ENCODE results near the gene OCA2.
"Not testable (repeated sequence)": the region's sequence is repeated elsewhere in the genome, so short reads cannot be mapped to it uniquely, and the experiment has no call there.

The OCA2 gene

GRCh38 chr15:27744641-27745040 lies 354.5 kb downstream of the OCA2 start:
- in situ Hi-C loops (cut with HindIII; ENCODE audit: low sequenced_read_pairs): no loop called here

DNA sequence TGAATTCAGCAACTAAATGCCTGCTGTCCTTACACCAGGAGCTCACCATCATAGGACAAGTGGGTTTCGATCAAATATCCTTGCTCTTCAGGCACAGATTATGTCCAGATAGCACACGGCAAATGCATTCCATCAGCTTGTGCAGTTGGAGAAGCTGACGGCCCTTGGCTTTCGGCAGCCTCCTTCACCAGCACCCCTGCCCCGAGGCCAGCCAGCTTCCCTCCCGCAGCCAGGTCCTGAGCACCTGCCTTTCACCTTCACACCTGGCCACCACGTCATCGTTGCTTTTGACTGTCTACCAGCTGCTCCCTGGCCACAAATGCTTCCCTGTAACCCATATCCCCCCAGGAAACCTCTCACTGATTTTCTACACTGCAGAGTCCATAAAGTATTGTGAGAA lies 355.5 kb downstream of the OCA2 start:
- in situ Hi-C loops (cut with HindIII; ENCODE audit: low sequenced_read_pairs): no loop called here

GRCh38 chr15:27742751-27743477 lies 356.2 kb downstream of the OCA2 start:
- in situ Hi-C loops (cut with HindIII; ENCODE audit: low sequenced_read_pairs): no loop called here

GRCh38 chr15:27741226-27741860 lies 357.8 kb downstream of the OCA2 start:
- in situ Hi-C loops (cut with HindIII; ENCODE audit: low sequenced_read_pairs): no loop called here

- in situ Hi-C loops (cut with HindIII; ENCODE audit: low sequenced_read_pairs): no loop called here
These were observed 364.2 kb downstream of the OCA2 start for GRCh38 chr15:27734785-27735495.

GRCh38 chr15:27731776-27732175 lies 367.3 kb downstream of the OCA2 start:
- in situ Hi-C loops (cut with HindIII; ENCODE audit: low sequenced_read_pairs): no loop called here

DNA sequence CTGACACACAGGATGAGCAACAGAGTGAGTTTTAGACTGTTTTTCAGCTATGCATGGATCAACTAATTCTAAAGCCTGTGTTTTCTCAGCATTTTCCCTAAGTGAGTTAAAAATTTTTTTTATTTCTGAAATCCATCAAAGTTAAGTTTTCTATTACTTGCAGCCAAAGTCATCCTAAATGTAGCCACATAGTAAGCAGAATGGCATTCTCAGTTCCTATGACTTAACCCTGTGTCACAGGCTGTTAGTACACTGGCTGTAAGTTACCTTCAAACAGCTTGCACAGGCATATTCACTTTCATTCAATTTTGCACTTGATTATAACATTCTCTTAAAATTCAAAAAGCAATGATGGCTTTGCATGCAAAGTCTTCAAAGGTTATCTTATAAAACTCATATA lies 368.2 kb downstream of the OCA2 start:
- in situ Hi-C loops (cut with HindIII; ENCODE audit: low sequenced_read_pairs): no loop called here

DNA sequence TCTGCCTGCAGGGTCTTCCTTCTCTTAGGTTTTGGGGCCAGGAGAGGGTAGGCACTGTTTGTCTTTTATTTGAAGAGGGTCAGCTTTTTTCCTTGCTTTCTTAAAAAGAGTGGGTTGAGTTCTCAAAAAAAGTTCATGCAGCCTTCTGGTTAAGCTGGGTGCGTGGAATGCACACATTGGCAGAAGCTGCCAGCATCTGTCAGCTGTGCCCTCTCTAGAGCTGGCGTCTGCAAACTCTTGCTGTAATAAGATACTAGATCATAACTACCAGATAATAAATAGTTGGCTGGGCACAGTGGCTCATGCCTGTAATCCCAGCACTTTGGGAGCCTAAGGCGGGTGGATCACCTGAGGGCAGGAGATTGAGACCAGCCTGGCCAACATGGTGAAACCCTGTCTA lies 373.4 kb downstream of the OCA2 start:
- in situ Hi-C loops (cut with HindIII; ENCODE audit: low sequenced_read_pairs): no loop called here

DNA sequence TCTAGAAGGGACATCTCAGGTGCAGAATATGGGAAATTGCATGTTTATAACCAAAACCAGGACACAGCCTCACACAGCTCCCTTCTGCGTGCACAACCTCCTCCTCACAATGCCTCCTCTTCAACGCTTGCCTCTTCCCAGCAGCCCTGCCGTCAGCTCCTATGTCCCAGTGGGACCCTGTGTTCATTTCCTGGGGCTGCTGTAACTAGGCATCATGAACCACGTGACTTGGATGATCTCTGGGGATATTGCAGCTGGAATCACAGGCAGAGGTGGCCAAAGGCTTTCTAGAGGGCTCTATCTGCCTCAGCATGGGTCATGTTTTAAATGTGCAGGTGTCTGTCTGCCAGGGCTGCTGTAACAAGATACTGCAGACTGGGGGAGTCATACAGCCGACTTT lies 375.3 kb downstream of the OCA2 start:
- in situ Hi-C loops (cut with HindIII; ENCODE audit: low sequenced_read_pairs): no loop called here

DNA sequence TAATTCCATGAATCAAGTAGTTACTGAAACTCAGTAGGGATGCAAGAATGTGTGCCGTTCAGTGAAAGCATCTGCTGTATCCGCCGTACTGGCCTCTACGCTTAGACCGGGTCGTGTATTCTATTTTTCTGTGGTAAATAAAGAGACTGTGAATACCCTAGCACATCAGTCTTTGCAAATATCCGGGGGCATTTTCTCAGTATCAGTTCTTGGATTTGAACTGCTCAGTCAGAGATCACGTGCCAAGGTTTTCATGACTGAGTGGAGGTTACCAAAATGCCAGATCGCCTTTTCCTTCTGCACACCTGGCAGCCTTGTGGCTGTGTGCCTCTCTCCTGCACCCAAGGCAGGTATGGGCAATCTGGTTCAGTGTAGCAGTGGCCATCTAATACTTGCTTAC lies 377.0 kb downstream of the OCA2 start:
- in situ Hi-C loops (cut with HindIII; ENCODE audit: low sequenced_read_pairs): no loop called here

DNA sequence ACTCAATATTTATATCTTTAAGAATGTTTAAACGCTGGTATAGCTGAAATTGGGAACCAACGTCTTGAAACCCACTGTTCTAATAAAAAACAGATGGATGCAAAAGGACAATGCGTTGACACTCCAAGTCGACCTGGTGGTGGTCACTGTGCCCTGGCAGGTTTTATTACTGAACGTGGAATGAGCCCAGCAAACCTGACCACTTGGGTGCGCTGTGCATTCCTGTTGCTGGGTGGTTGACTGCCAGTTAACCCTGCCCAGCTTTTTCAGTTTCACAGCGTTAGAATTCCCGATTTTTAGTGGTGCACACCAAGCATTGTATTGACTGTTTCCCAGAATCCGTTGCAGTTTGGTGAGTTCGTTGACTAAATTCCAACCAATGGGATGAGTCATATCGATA lies 384.4 kb downstream of the OCA2 start:
- in situ Hi-C loops (cut with HindIII; ENCODE audit: low sequenced_read_pairs): no loop called here

DNA sequence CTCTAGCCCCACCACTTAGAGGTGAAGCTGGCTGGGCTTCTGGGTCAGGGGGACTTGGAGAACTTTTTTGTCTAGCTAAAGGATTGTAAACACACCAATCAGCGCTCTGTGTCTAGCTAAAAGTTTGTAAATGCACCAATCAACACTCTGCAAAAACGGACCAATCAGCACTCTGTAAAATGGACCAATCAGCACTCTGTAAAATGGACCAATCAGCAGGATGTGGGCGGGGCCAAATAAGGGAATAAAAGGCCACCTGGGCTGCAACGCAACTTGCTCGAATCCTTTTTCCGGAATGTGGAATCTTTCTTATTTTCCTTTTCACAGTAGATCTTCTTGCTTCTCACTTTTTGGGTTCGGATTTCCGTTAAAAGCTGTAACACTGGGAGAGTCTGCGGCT lies 385.3 kb downstream of the OCA2 start:
- in situ Hi-C loops (cut with HindIII; ENCODE audit: low sequenced_read_pairs): not testable (repeated sequence)

GRCh38 chr15:27707257-27707656 lies 391.9 kb downstream of the OCA2 start:
- in situ Hi-C loops (cut with HindIII; ENCODE audit: low sequenced_read_pairs): no loop called here

DNA sequence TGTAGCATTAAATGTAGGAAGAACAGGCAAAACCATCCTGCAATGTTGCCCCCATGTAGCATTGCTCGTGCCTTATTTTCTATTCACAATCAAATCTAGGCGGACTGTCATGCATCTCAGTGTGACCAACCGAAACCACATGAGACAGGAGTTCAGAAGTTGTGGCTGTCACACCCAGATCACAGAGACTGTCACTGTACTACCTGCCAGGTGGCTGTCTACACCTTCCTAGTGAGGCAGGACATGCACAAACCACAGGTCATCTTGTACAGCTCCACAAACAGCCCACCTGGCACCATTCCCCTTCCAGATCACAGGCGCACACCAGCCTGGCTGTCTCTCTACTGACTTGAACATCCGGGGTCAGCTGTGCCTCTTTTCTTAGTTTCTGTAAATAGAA lies 392.8 kb downstream of the OCA2 start:
- in situ Hi-C loops (cut with HindIII; ENCODE audit: low sequenced_read_pairs): no loop called here

DNA sequence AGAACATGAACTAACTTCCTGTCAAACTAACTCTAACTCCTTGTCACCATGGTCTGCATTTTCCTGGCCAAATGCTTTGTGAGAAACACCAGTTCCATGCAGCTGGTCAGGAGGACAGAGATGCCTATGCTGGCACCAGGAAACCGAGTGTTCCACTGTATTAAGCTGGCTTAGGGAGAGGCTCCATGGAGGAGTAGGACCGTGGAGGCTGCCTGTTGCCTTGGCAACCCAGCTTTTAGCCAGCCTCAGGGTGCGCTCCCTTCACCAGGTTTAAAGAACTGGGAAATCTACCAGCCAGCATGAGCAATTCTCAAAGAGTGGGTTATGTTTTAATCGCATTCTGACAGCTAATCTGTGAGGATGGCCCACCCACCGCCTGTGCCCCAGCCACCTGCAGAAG lies 394.1 kb downstream of the OCA2 start:
- in situ Hi-C loops (cut with HindIII; ENCODE audit: low sequenced_read_pairs): no loop called here

All from DLD1 (cell line).